K562 (cell line): ENCODE results near the gene POLRMT. TPM values are rescaled to one million over a fixed set of nuclear protein-coding genes. Genes with fewer than 3 reads are reported as not detected.

Experiments used
- CBFB ChIP-seq: sonication (generic); formaldehyde crosslinking; IDR thresholded peaks from 2 replicates; pipeline ENCODE4 v1.4.0; 2020; ENCODE audit warnings: mild to moderate bottlenecking, missing genetic modification reagents
- COPS2 ChIP-seq: fragments of 450-650 bp; conservative IDR thresholded peaks from 2 replicates; pipeline ENCODE4 v1.6.1; 2016; ENCODE audit warnings: mild to moderate bottlenecking, moderate library complexity
- GATA2 ChIP-seq: sonication (generic); formaldehyde crosslinking; IDR thresholded peaks from 2 replicates; pipeline ENCODE4 v1.4.0; 2020; ENCODE audit warnings: mild to moderate bottlenecking, missing genetic modification reagents
- HDAC3 ChIP-seq: fragments of 450-650 bp; IDR thresholded peaks from 2 replicates; pipeline ENCODE4 v1.6.1; 2018; ENCODE audit warnings: borderline replicate concordance, mild to moderate bottlenecking, moderate library complexity; ENCODE audit not compliant: partially characterized antibody
- ILF3 ChIP-seq: fragments of 450-650 bp; IDR thresholded peaks from 2 replicates; pipeline ENCODE4 v1.6.1; 2018; ENCODE audit warnings: antibody characterized with exemption, mild to moderate bottlenecking, moderate library complexity, borderline replicate concordance
- MCM5 ChIP-seq: fragments of 450-650 bp; IDR thresholded peaks from 2 replicates; pipeline ENCODE4 v1.6.1; 2016; ENCODE audit warnings: low read depth
- PRPF4 ChIP-seq: fragments of 200-400 bp; formaldehyde crosslinking; IDR thresholded peaks from one replicate; pipeline ENCODE4 v1.6.1; 2017; ENCODE audit warnings: low read length, low read depth, mild to moderate bottlenecking; ENCODE audit not compliant: insufficient read depth, poor library complexity, severe bottlenecking
- RCOR1 ChIP-seq, 2 experiments: IDR thresholded peaks; 2 replicates each; pipeline ENCODE4 v1.6.1; 2012; ENCODE audit warnings: low read depth in 2 of 2, low read length in 2 of 2, borderline replicate concordance in 1 of 2, improper control_type of control experiment in 1 of 2
- SIRT6 ChIP-seq: IDR thresholded peaks from one replicate; pipeline ENCODE4 v1.6.1; 2012; ENCODE audit warnings: low read depth, mild to moderate bottlenecking, control low read depth, inconsistent platforms, low read length, moderate library complexity
- SOX6 ChIP-seq: fragments of 450-650 bp; IDR thresholded peaks from 2 replicates; pipeline ENCODE4 v1.6.1; 2014; ENCODE audit warnings: mild to moderate bottlenecking
- SPI1 ChIP-seq: IDR thresholded peaks from 2 replicates; pipeline ENCODE4 v1.6.1; 2011; ENCODE audit warnings: low read depth, low read length, control low read depth, borderline replicate concordance
- SRSF9 ChIP-seq: fragments of 200-400 bp; formaldehyde crosslinking; IDR thresholded peaks from 2 replicates; pipeline ENCODE4 v1.6.1; 2017; ENCODE audit warnings: low read depth, low read length, borderline replicate concordance
- XRCC4 ChIP-seq: IDR thresholded peaks from one replicate; pipeline ENCODE4 v1.6.1; 2011; ENCODE audit not compliant: insufficient read depth, insufficient read length; ENCODE audit errors: extremely low read depth
- ZNF143 ChIP-seq: sonication (generic); formaldehyde crosslinking; IDR thresholded peaks from 2 replicates; pipeline ENCODE4 v1.9.0; 2022; ENCODE audit warnings: mild to moderate bottlenecking, missing genetic modification reagents
- ZNF146 ChIP-seq: IDR thresholded peaks from one replicate; pipeline ENCODE4 v1.6.1; 2018; ENCODE audit warnings: missing compliant biosample characterization; ENCODE audit not compliant: unreplicated experiment
- ZNF282 ChIP-seq: sonication (generic); formaldehyde crosslinking; IDR thresholded peaks from 2 replicates; pipeline ENCODE4 v1.8.1; 2023; ENCODE audit warnings: missing genetic modification reagents
- ZNF408 ChIP-seq: fragments of 250-450 bp; sonication (Bioruptor Pico); IDR thresholded peaks from 2 replicates; pipeline ENCODE4 v1.4.0; 2020; ENCODE audit warnings: low read depth, mild to moderate bottlenecking, moderate library complexity
- ZNF583 ChIP-seq: fragments of 250-450 bp; sonication (Bioruptor Pico); IDR thresholded peaks from 2 replicates; pipeline ENCODE4 v1.4.0; 2020
- ZNF696 ChIP-seq: fragments of 250-450 bp; sonication (Bioruptor Pico); conservative IDR thresholded peaks from 2 replicates; pipeline ENCODE4 v1.4.0; 2020; ENCODE audit warnings: mild to moderate bottlenecking, moderate library complexity
- ZNF785 ChIP-seq: fragments of 250-450 bp; sonication (Bioruptor Pico); IDR thresholded peaks from 2 replicates; pipeline ENCODE4 v1.4.0; 2020; ENCODE audit warnings: mild to moderate bottlenecking
- polyA plus RNA-seq, 8 experiments: library from polyadenylated mRNA; depleted of rRNA in 4 of 8; stranded (reverse) in 5 of 8; unstranded in 3 of 8; fragments of >200 nt; fragmentation: Nextera tagmentation in 2 of 8; fragmentation: Illumina TruSeq in 1 of 8; extraction: Ambion mirVana in 2 of 8; extraction: Trizol in 1 of 8; gene quantifications; 2 replicates each; pipeline versions ENCODE4 v1.2.1 to v1.2.3, GENCODE V29; 2011 to 2014; ENCODE audit warnings: inconsistent platforms in 1 of 8, missing spikeins in 1 of 8
- total RNA-seq, 7 experiments: library from RNA; depleted of rRNA in 6 of 7; stranded (reverse); fragments of >200 nt in 6 of 7; fragmentation: Illumina TruSeq in 2 of 7; extraction: Trizol in 2 of 7; gene quantifications; 2 replicates each; pipeline versions ENCODE4 v1.2.1 to v1.2.3, GENCODE V29; 2011 to 2021; ENCODE audit warnings: low replicate concordance in 1 of 7
- TF ChIP-seq, protein P1 (sequence below): sonication (generic); formaldehyde crosslinking; IDR thresholded peaks from 2 replicates; pipeline ENCODE4 v1.8.1; 2023; ENCODE audit warnings: missing genetic modification reagents, mild to moderate bottlenecking, borderline replicate concordance
- TF ChIP-seq, protein P2 (sequence below): sonication (generic); formaldehyde crosslinking; IDR thresholded peaks from 2 replicates; pipeline ENCODE4 v1.9.0; 2022; ENCODE audit warnings: mild to moderate bottlenecking, missing genetic modification reagents
- TF ChIP-seq, protein P3 (sequence below): sonication (generic); formaldehyde crosslinking; IDR thresholded peaks from 2 replicates; pipeline ENCODE4 v1.8.1; 2023; ENCODE audit warnings: mild to moderate bottlenecking, missing genetic modification reagents, moderate library complexity

POLRMT gene
- total and polyA plus RNA-seq, 9 of the 15 experiments (the other 6 are each of a cell fraction or from before 2014, with no cell fraction given): 30.3 to 144 (median 68.0) TPM

DNA sequence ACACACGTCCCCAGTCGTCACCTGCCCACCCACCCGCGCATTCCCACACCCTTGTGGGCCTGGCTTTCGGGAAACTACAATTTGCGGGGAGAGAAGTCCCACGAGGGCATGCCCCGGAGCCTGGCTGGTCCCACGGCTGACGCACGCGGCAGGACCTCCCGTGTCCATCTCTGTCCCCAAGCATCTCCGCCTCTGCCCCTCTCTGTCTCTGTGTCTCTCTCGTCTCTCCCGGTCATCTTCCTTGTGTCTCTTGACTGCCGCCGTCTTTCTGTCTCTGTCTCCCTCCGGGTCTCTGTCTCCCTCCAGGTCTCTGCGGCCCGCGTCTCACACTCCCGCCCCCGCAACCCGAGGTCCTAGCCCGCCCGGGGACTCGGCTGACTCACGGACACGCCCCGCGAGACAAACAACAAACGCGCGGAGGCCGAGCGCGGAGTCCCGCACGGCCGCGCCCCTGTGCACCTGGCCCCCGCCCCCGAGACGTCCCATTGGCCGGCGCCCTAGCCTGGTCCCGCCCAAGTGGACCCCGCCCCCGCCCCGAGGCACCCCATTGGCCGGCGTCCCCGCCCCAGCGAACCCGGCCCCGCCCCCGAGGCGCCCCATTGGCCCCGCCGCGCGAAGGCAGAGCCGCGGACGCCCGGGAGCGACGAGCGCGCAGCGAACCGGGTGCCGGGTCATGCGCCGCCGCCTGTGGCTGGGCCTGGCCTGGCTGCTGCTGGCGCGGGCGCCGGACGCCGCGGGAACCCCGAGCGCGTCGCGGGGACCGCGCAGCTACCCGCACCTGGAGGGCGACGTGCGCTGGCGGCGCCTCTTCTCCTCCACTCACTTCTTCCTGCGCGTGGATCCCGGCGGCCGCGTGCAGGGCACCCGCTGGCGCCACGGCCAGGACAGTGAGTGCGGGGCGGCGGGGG is 6.2 kb upstream of the POLRMT start, which contains the start of gene FGF22 (continued):
- TF ChIP-seq, protein P1, sequence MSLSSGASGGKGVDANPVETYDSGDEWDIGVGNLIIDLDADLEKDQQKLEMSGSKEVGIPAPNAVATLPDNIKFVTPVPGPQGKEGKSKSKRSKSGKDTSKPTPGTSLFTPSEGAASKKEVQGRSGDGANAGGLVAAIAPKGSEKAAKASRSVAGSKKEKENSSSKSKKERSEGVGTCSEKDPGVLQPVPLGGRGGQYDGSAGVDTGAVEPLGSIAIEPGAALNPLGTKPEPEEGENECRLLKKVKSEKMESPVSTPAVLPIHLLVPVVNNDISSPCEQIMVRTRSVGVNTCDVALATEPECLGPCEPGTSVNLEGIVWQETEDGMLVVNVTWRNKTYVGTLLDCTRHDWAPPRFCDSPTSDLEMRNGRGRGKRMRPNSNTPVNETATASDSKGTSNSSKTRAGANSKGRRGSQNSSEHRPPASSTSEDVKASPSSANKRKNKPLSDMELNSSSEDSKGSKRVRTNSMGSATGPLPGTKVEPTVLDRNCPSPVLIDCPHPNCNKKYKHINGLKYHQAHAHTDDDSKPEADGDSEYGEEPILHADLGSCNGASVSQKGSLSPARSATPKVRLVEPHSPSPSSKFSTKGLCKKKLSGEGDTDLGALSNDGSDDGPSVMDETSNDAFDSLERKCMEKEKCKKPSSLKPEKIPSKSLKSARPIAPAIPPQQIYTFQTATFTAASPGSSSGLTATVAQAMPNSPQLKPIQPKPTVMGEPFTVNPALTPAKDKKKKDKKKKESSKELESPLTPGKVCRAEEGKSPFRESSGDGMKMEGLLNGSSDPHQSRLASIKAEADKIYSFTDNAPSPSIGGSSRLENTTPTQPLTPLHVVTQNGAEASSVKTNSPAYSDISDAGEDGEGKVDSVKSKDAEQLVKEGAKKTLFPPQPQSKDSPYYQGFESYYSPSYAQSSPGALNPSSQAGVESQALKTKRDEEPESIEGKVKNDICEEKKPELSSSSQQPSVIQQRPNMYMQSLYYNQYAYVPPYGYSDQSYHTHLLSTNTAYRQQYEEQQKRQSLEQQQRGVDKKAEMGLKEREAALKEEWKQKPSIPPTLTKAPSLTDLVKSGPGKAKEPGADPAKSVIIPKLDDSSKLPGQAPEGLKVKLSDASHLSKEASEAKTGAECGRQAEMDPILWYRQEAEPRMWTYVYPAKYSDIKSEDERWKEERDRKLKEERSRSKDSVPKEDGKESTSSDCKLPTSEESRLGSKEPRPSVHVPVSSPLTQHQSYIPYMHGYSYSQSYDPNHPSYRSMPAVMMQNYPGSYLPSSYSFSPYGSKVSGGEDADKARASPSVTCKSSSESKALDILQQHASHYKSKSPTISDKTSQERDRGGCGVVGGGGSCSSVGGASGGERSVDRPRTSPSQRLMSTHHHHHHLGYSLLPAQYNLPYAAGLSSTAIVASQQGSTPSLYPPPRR (CRISPR knock-in tag): no peak
- no peak for TF ChIP-seq ZNF696 (CRISPR knock-in tag)
- TF ChIP-seq SIRT6: no peak
- no peak for TF ChIP-seq ZNF408 (CRISPR knock-in tag)
- TF ChIP-seq, protein P2, sequence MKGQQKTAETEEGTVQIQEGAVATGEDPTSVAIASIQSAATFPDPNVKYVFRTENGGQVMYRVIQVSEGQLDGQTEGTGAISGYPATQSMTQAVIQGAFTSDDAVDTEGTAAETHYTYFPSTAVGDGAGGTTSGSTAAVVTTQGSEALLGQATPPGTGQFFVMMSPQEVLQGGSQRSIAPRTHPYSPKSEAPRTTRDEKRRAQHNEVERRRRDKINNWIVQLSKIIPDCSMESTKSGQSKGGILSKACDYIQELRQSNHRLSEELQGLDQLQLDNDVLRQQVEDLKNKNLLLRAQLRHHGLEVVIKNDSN: no peak; the same call in 1 of the 2 replicates
- no peak for TF ChIP-seq ZNF146 (CRISPR knock-in tag)
- no peak for TF ChIP-seq ZNF143 (CRISPR knock-in tag)
- TF ChIP-seq GATA2 (CRISPR knock-in tag): no peak
- TF ChIP-seq XRCC4: no peak
- no peak for TF ChIP-seq ZNF583 (CRISPR knock-in tag)
- TF ChIP-seq PRPF4: no peak
- no peak for TF ChIP-seq SOX6
- TF ChIP-seq CBFB (CRISPR knock-in tag): no peak
- no peak for TF ChIP-seq COPS2
- TF ChIP-seq, protein P3, sequence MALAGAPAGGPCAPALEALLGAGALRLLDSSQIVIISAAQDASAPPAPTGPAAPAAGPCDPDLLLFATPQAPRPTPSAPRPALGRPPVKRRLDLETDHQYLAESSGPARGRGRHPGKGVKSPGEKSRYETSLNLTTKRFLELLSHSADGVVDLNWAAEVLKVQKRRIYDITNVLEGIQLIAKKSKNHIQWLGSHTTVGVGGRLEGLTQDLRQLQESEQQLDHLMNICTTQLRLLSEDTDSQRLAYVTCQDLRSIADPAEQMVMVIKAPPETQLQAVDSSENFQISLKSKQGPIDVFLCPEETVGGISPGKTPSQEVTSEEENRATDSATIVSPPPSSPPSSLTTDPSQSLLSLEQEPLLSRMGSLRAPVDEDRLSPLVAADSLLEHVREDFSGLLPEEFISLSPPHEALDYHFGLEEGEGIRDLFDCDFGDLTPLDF (CRISPR knock-in tag): no peak
- no peak for TF ChIP-seq ILF3
- no peak for TF ChIP-seq ZNF282
- no peak for TF ChIP-seq MCM5
- TF ChIP-seq HDAC3: no peak
- TF ChIP-seq SPI1: no peak
- no peak for TF ChIP-seq RCOR1 (IDR thresholded peaks at IDR 0.05; ENCODE audit: borderline replicate concordance in 1 of 2, low read depth in 2 of 2, low read length in 2 of 2)
- TF ChIP-seq SRSF9: no peak
- TF ChIP-seq ZNF785: no peak
